Measurements from ENCODE around the gene ARHGAP28. TPM values are rescaled to one million over a fixed set of nuclear protein-coding genes. Genes with fewer than 3 reads are reported as not detected.

Gene ARHGAP28
- total RNA-seq, 1 experiment from 2014 or later = 0.41 TPM

DNA sequence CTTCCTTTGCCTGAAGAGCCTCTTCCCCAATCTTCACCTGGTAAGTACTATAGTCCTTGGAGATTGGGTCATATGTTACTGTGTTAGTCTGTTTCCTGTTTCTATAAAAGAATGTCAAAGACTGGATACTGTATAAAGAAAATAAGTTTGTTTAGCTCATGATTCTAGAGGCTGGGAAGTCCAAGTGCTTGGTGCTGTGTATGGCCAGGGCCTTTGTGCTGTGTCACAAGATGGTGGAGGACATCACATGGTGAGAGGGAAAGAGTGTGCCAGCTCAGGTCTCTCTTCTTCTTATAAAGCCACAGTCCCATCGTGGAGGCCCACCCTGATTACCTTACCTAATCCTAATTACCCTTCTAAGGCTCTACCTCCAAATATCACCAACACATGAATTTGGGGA, 20.9 kb downstream of the ARHGAP28 start:
- intact Hi-C loops (cut with micrococcal nuclease; ENCODE audit: unreplicated experiment) (no loop called here), in situ Hi-C loops (cut with HindIII; ENCODE audit: low pct_unique_long_range_greater_than_20kb, low sequenced_read_pairs) (no loop called here)
- Histone ChIP-seq H3K27ac (ENCODE audit: low read length) (no peak overlapping the region), H3K4me3 (ENCODE audit: low read depth in 2 of 2, low read length in 2 of 2) (no peak overlapping the region), H3K9me3 (ENCODE audit: control insufficient read depth, insufficient read depth, low read depth, low read length) (no peaks in the 10 kb centered on the region), H3K27me3 (ENCODE audit: control insufficient read depth, insufficient read depth, low read length) (no peaks in the 10 kb centered on the region), H3K36me3 (ENCODE audit: control insufficient read depth, insufficient read depth, low read length) (no peaks in the 10 kb centered on the region), H3K4me1 (ENCODE audit: control insufficient read depth, insufficient read depth, low read length) (no peaks in the 10 kb centered on the region)
- TF ChIP-seq TCF7L2 (IDR thresholded peaks at IDR 0.05; ENCODE audit: low read depth, low read length) (no peak), POLR2AphosphoS5 (IDR thresholded peaks at IDR 0.05; ENCODE audit: low read depth, low read length) (no peak)
- TF ChIP-seq, protein P1, sequence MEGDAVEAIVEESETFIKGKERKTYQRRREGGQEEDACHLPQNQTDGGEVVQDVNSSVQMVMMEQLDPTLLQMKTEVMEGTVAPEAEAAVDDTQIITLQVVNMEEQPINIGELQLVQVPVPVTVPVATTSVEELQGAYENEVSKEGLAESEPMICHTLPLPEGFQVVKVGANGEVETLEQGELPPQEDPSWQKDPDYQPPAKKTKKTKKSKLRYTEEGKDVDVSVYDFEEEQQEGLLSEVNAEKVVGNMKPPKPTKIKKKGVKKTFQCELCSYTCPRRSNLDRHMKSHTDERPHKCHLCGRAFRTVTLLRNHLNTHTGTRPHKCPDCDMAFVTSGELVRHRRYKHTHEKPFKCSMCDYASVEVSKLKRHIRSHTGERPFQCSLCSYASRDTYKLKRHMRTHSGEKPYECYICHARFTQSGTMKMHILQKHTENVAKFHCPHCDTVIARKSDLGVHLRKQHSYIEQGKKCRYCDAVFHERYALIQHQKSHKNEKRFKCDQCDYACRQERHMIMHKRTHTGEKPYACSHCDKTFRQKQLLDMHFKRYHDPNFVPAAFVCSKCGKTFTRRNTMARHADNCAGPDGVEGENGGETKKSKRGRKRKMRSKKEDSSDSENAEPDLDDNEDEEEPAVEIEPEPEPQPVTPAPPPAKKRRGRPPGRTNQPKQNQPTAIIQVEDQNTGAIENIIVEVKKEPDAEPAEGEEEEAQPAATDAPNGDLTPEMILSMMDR (IDR thresholded peaks at IDR 0.05) = no peak
- TF ChIP-seq, protein P2, sequence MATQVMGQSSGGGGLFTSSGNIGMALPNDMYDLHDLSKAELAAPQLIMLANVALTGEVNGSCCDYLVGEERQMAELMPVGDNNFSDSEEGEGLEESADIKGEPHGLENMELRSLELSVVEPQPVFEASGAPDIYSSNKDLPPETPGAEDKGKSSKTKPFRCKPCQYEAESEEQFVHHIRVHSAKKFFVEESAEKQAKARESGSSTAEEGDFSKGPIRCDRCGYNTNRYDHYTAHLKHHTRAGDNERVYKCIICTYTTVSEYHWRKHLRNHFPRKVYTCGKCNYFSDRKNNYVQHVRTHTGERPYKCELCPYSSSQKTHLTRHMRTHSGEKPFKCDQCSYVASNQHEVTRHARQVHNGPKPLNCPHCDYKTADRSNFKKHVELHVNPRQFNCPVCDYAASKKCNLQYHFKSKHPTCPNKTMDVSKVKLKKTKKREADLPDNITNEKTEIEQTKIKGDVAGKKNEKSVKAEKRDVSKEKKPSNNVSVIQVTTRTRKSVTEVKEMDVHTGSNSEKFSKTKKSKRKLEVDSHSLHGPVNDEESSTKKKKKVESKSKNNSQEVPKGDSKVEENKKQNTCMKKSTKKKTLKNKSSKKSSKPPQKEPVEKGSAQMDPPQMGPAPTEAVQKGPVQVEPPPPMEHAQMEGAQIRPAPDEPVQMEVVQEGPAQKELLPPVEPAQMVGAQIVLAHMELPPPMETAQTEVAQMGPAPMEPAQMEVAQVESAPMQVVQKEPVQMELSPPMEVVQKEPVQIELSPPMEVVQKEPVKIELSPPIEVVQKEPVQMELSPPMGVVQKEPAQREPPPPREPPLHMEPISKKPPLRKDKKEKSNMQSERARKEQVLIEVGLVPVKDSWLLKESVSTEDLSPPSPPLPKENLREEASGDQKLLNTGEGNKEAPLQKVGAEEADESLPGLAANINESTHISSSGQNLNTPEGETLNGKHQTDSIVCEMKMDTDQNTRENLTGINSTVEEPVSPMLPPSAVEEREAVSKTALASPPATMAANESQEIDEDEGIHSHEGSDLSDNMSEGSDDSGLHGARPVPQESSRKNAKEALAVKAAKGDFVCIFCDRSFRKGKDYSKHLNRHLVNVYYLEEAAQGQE (IDR thresholded peaks at IDR 0.05; ENCODE audit: insufficient read depth in 1 of 2, low read depth in 2 of 2, low read length in 1 of 2) = no peak
- BruUV-seq (replicated peaks) = no TSS peak
- no peak for ATAC-seq
- ChIA-PET CTCF (no interaction called here), POLR2A (no interaction called here)
- DNase-seq (ENCODE audit: low read depth, low spot score) = no peak

DNA sequence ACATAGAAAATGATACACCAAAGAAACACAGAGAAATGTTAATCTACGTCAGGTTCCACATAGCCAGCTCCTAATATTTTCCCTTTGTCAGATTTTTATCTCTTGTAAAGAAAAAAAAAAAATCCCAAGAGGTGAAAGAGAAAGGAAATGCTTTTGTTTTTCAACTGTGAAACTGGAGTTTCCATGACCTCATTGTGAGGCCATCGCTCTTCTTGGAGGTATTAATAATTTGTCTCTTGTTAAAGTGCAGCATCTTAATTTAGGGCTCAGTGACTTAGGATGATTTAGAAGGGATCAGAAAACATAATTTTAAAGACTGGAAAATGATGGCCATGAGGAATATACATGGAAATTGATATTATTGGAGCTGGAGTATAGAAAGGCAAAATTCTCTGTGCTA, 21.7 kb downstream of the ARHGAP28 start:
- TF ChIP-seq, protein P2 (IDR thresholded peaks at IDR 0.05; ENCODE audit: insufficient read depth in 1 of 2, low read depth in 2 of 2, low read length in 1 of 2) = no peak
- no peaks in the 10 kb centered on the region for H3K27me3 ChIP-seq (ENCODE audit: control insufficient read depth, insufficient read depth, low read length)
- no peaks in the 10 kb centered on the region for H3K4me1 ChIP-seq (ENCODE audit: control insufficient read depth, insufficient read depth, low read length)
- no peak overlapping the region for H3K4me3 ChIP-seq (ENCODE audit: low read depth in 2 of 2, low read length in 2 of 2)
- intact Hi-C loops (cut with micrococcal nuclease; ENCODE audit: unreplicated experiment) (no loop called here), in situ Hi-C loops (cut with HindIII; ENCODE audit: low pct_unique_long_range_greater_than_20kb, low sequenced_read_pairs) (no loop called here)
- ChIA-PET POLR2A (no interaction called here), CTCF (no interaction called here)
- DNase-seq (ENCODE audit: low read depth, low spot score) = no peak
- no peaks in the 10 kb centered on the region for H3K36me3 ChIP-seq (ENCODE audit: control insufficient read depth, insufficient read depth, low read length)
- no peak overlapping the region for H3K27ac ChIP-seq (ENCODE audit: low read length)
- no TSS peak for BruUV-seq (replicated peaks)
- H3K9me3 ChIP-seq (ENCODE audit: control insufficient read depth, insufficient read depth, low read depth, low read length) = no peaks in the 10 kb centered on the region
- ATAC-seq = no peak
